Natural killer cell (primary cell): ENCODE measurements around the gene NAV1. TPM values are rescaled to one million over a fixed set of nuclear protein-coding genes. Genes with fewer than 3 reads are reported as not detected.
A peak's percentile ranks its signal among the peaks of the same experiment; 100 is the strongest.

Experiments used
- ATAC-seq, 3 donors: fragments of 150-1000 bp in 2 of 3; fragments of 200-7000 bp in 1 of 3; cut with Tn5 transposase; 1 replicate in 1 of 3; 2 replicates in 2 of 3; pipeline ENCODE4 v1.10.0; 2021; ENCODE audit warnings: mild to moderate bottlenecking in 2 of 3, moderate library complexity in 2 of 3
- DNase-seq, 2 donors: peaks; one replicate each; pipeline versions ENCODE4 v3.0.0 to v3.0.0-alpha.2; 2013 to 2021; ENCODE audit warnings: mixed read lengths in 1 of 2
- H3K27ac ChIP-seq: one replicate; pipeline ENCODE4 v1.5.1; 2013; ENCODE audit warnings: mild to moderate bottlenecking, low read length
- H3K27me3 ChIP-seq: one replicate; pipeline ENCODE4 v1.6.1; 2013; ENCODE audit warnings: low read length; ENCODE audit not compliant: control insufficient read depth, insufficient read depth
- H3K36me3 ChIP-seq: one replicate; pipeline ENCODE4 v1.6.1; 2013; ENCODE audit warnings: low read length; ENCODE audit not compliant: control insufficient read depth, insufficient read depth
- H3K4me1 ChIP-seq: one replicate; pipeline ENCODE4 v1.6.1; 2013; ENCODE audit warnings: low read length; ENCODE audit not compliant: control insufficient read depth, insufficient read depth
- H3K4me3 ChIP-seq: one replicate; pipeline ENCODE4 v1.5.1; 2013; ENCODE audit warnings: low read length
- H3K9me3 ChIP-seq: one replicate; pipeline ENCODE4 v1.6.1; 2013; ENCODE audit warnings: low read length; ENCODE audit not compliant: control insufficient read depth, insufficient read depth
- H3K27ac Mint-ChIP-seq, 2 donors: one replicate each; pipeline ENCODE4 v1.8.0; 2022; ENCODE audit warnings: mild to moderate bottlenecking in 2 of 2, mixed read lengths in 2 of 2, moderate library complexity in 1 of 2
- H3K27me3 Mint-ChIP-seq, 2 donors: one replicate each; pipeline ENCODE4 v1.8.0; 2022; ENCODE audit warnings: low read depth in 2 of 2, mixed read lengths in 2 of 2
- H3K36me3 Mint-ChIP-seq: one replicate; pipeline ENCODE4 v1.8.0; 2022; ENCODE audit warnings: mixed read lengths
- H3K4me1 Mint-ChIP-seq, 2 donors: one replicate each; pipeline ENCODE4 v1.8.0; 2022; ENCODE audit warnings: mixed read lengths in 2 of 2
- H3K4me3 Mint-ChIP-seq: one replicate; pipeline ENCODE4 v1.8.0; 2022; ENCODE audit warnings: mild to moderate bottlenecking, moderate library complexity, mixed read lengths
- H3K9me3 Mint-ChIP-seq, 2 donors: one replicate each; pipeline ENCODE4 v1.8.0; 2022; ENCODE audit warnings: mixed read lengths in 2 of 2
- WGBS: methylation state at CpG from one replicate; pipeline ENCODE4 v1.1.7; 2013; ENCODE audit warnings: missing lambda C conversion rate; ENCODE audit not compliant: insufficient coverage; 5-methylcytosine and 5-hydroxymethylcytosine counted together
- intact Hi-C: fragments of 100-400 bp; cut with micrococcal nuclease; formaldehyde crosslinking; loops from one replicate; pipeline ENCODE4 v1.14.2; 2022
- total RNA-seq, 4 donors: library from RNA; stranded (reverse); fragments of 120-200 nt in 1 of 4; gene quantifications; one replicate each; pipeline versions ENCODE4 v1.2.3 to v1.2.4, GENCODE V29; 2013 to 2022
- TF ChIP-seq, protein P1 (sequence below): fragments of 200-600 bp; IDR thresholded peaks from one replicate; pipeline ENCODE4 v1.8.0; 2022; ENCODE audit warnings: antibody characterized with exemption

The NAV1 gene
- total RNA-seq, 3 donors from 2014 or later (not counting 1 experiment from before 2014, with no cell fraction given) = 2.5 to 3.9 (median 2.8) TPM

DNA sequence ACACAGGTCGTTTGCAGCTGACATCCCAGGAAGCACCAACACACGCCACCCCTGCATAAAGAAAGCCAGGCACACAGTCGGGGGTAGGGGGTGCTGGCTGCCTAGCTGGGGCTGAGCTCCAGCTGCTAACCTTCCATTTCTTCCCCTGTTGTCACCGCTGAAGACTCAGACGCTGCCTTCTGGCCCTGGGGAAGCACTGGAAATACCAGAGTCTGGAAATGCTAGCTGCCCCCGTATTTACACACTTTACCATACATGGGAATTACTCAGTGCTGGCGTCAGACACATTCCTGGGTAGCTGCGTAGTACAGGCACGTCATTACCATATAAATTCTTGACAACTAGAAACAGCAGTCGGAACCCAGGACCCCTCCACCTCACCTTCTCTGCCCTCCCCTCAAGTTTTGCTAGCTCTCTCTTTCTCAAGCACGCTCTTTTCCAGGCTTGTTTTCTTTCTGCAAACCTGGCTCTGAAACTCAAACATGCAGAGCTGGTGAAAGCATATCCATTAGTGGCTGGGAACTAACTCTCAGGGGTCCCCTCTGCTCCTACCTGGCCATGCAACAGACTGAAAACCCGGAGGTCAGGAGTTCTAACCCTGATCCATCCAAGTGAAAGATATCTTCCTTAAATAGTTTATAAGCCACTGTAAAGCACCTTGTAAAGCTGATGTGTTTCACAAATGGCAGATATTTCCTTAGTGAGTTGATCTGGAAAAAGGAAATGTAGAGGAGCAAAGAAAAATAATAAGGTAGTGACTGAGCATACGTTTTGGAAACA lies 35.3 kb upstream of the NAV1 start:
- no peaks in the 10 kb centered on the region for H3K36me3 ChIP-seq
- no peak overlapping the region for H3K27ac Mint-ChIP-seq
- no peaks in the 10 kb centered on the region for H3K9me3 ChIP-seq
- no peak overlapping the region for H3K4me3 Mint-ChIP-seq
- intact Hi-C loops = no loop called here
- H3K27me3 Mint-ChIP-seq = no peaks in the 10 kb centered on the region
- 87% methylated on average over 13 of the region's 13 CpGs for WGBS
- peaks cover 17 to 31% of the 10 kb centered on the region in 2 donors for H3K4me1 Mint-ChIP-seq
- no peaks in the 10 kb centered on the region for H3K27me3 ChIP-seq
- ATAC-seq (no peak), DNase-seq (no peak)
- TF ChIP-seq, protein P1, sequence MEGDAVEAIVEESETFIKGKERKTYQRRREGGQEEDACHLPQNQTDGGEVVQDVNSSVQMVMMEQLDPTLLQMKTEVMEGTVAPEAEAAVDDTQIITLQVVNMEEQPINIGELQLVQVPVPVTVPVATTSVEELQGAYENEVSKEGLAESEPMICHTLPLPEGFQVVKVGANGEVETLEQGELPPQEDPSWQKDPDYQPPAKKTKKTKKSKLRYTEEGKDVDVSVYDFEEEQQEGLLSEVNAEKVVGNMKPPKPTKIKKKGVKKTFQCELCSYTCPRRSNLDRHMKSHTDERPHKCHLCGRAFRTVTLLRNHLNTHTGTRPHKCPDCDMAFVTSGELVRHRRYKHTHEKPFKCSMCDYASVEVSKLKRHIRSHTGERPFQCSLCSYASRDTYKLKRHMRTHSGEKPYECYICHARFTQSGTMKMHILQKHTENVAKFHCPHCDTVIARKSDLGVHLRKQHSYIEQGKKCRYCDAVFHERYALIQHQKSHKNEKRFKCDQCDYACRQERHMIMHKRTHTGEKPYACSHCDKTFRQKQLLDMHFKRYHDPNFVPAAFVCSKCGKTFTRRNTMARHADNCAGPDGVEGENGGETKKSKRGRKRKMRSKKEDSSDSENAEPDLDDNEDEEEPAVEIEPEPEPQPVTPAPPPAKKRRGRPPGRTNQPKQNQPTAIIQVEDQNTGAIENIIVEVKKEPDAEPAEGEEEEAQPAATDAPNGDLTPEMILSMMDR = no peak
- no peak overlapping the region for H3K4me3 ChIP-seq
- H3K9me3 Mint-ChIP-seq = no peaks in the 10 kb centered on the region
- no peak overlapping the region for H3K27ac ChIP-seq
- no peaks in the 10 kb centered on the region for H3K36me3 Mint-ChIP-seq
- peaks cover 26% of the 10 kb centered on the region for H3K4me1 ChIP-seq

GRCh38 chr1:201504179-201504631 lies 34.7 kb upstream of the NAV1 start:
- 98% methylated on average over 3 of the region's 3 CpGs for WGBS
- no peaks in the 10 kb centered on the region for H3K9me3 ChIP-seq
- Mint-ChIP-seq H3K9me3 (no peaks in the 10 kb centered on the region), H3K4me3 (no peak overlapping the region), H3K27ac (no peak overlapping the region), H3K27me3 (no peaks in the 10 kb centered on the region), H3K36me3 (no peaks in the 10 kb centered on the region), H3K4me1 (peaks cover 17 to 31% of the 10 kb centered on the region in 2 donors)
- TF ChIP-seq, protein P1 = no peak
- H3K36me3 ChIP-seq = no peaks in the 10 kb centered on the region
- H3K4me1 ChIP-seq = peaks cover 26% of the 10 kb centered on the region
- DNase-seq = no peak
- H3K27me3 ChIP-seq = no peaks in the 10 kb centered on the region
- no peak overlapping the region for H3K4me3 ChIP-seq
- no peak overlapping the region for H3K27ac ChIP-seq
- intact Hi-C loops = no loop called here
- ATAC-seq = no peak

DNA sequence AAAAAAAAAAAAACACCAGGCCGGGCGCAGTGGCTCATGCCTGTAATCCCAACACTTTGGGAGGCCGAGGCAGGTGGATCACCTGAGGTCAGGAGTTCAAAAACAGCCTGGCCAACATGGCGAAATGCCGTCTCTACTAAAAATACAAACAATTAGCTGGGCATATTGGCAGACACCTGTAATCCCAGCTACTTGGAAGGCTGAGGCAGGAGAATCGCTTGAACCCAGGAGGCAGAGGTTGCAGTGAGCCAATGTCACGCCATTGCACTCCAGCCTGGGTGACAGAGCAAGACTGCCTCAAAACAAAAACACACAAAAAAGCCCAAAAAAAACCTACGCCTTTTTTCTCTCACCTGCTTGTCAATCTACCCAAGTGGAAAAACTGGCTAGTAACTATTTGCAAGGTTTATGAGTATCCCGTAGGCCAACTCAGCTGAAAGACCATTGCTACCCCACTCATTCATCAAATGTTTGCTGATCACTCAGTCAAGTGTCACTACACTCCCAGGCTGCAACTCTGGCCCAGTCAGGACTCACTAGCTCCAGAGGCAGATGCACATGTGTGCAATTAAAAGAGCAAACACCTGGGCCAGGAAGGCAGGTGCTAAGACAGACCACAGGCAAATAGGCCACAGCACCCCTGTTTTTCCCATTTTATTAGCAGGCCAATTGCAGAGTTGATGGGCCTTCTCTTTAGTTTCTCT lies 34.0 kb upstream of the NAV1 start:
- TF ChIP-seq, protein P1 = no peak
- Mint-ChIP-seq H3K4me3 (peak overlapping the region; percentile 88), H3K9me3 (no peaks in the 10 kb centered on the region), H3K4me1 (peaks cover 17 to 31% of the 10 kb centered on the region in 2 donors), H3K27me3 (no peaks in the 10 kb centered on the region), H3K36me3 (no peaks in the 10 kb centered on the region), H3K27ac (peak overlapping the region; percentile 60 to 77)
- ATAC-seq (no peak), DNase-seq (no peak)
- intact Hi-C loops = no loop called here
- no peak overlapping the region for H3K27ac ChIP-seq
- H3K4me3 ChIP-seq = no peak overlapping the region
- H3K4me1 ChIP-seq = peaks cover 26% of the 10 kb centered on the region
- WGBS = 97% methylated on average over 9 of the region's 9 CpGs
- H3K27me3 ChIP-seq = no peaks in the 10 kb centered on the region
- no peaks in the 10 kb centered on the region for H3K36me3 ChIP-seq
- H3K9me3 ChIP-seq = no peaks in the 10 kb centered on the region
